Natural killer cell (primary cell): ENCODE measurements around the gene PMM2. TPM values are rescaled to one million over a fixed set of nuclear protein-coding genes. Genes with fewer than 3 reads are reported as not detected.
"Not testable (repeated sequence)": the region's sequence is repeated elsewhere in the genome, so short reads cannot be mapped to it uniquely, and the experiment has no call there.

Source experiments
- ATAC-seq, 3 donors: fragments of 150-1000 bp in 2 of 3; fragments of 200-7000 bp in 1 of 3; cut with Tn5 transposase; 1 replicate in 1 of 3; 2 replicates in 2 of 3; pipeline ENCODE4 v1.10.0; 2021; ENCODE audit warnings: mild to moderate bottlenecking in 2 of 3, moderate library complexity in 2 of 3
- DNase-seq, 2 donors: peaks; one replicate each; pipeline versions ENCODE4 v3.0.0 to v3.0.0-alpha.2; 2013 to 2021; ENCODE audit warnings: mixed read lengths in 1 of 2
- H3K27ac ChIP-seq: one replicate; pipeline ENCODE4 v1.5.1; 2013; ENCODE audit warnings: mild to moderate bottlenecking, low read length
- H3K27me3 ChIP-seq: one replicate; pipeline ENCODE4 v1.6.1; 2013; ENCODE audit warnings: low read length; ENCODE audit not compliant: control insufficient read depth, insufficient read depth
- H3K36me3 ChIP-seq: one replicate; pipeline ENCODE4 v1.6.1; 2013; ENCODE audit warnings: low read length; ENCODE audit not compliant: control insufficient read depth, insufficient read depth
- H3K4me1 ChIP-seq: one replicate; pipeline ENCODE4 v1.6.1; 2013; ENCODE audit warnings: low read length; ENCODE audit not compliant: control insufficient read depth, insufficient read depth
- H3K4me3 ChIP-seq: one replicate; pipeline ENCODE4 v1.5.1; 2013; ENCODE audit warnings: low read length
- H3K9me3 ChIP-seq: one replicate; pipeline ENCODE4 v1.6.1; 2013; ENCODE audit warnings: low read length; ENCODE audit not compliant: control insufficient read depth, insufficient read depth
- H3K27ac Mint-ChIP-seq, 2 donors: one replicate each; pipeline ENCODE4 v1.8.0; 2022; ENCODE audit warnings: mild to moderate bottlenecking in 2 of 2, mixed read lengths in 2 of 2, moderate library complexity in 1 of 2
- H3K27me3 Mint-ChIP-seq, 2 donors: one replicate each; pipeline ENCODE4 v1.8.0; 2022; ENCODE audit warnings: low read depth in 2 of 2, mixed read lengths in 2 of 2
- H3K36me3 Mint-ChIP-seq: one replicate; pipeline ENCODE4 v1.8.0; 2022; ENCODE audit warnings: mixed read lengths
- H3K4me1 Mint-ChIP-seq, 2 donors: one replicate each; pipeline ENCODE4 v1.8.0; 2022; ENCODE audit warnings: mixed read lengths in 2 of 2
- H3K4me3 Mint-ChIP-seq: one replicate; pipeline ENCODE4 v1.8.0; 2022; ENCODE audit warnings: mild to moderate bottlenecking, moderate library complexity, mixed read lengths
- H3K9me3 Mint-ChIP-seq, 2 donors: one replicate each; pipeline ENCODE4 v1.8.0; 2022; ENCODE audit warnings: mixed read lengths in 2 of 2
- WGBS: methylation state at CpG from one replicate; pipeline ENCODE4 v1.1.7; 2013; ENCODE audit warnings: missing lambda C conversion rate; ENCODE audit not compliant: insufficient coverage; 5-methylcytosine and 5-hydroxymethylcytosine counted together
- intact Hi-C: fragments of 100-400 bp; cut with micrococcal nuclease; formaldehyde crosslinking; loops from one replicate; pipeline ENCODE4 v1.14.2; 2022
- total RNA-seq, 4 donors: library from RNA; stranded (reverse); fragments of 120-200 nt in 1 of 4; gene quantifications; one replicate each; pipeline versions ENCODE4 v1.2.3 to v1.2.4, GENCODE V29; 2013 to 2022
- TF ChIP-seq, protein P1 (sequence below): fragments of 200-600 bp; IDR thresholded peaks from one replicate; pipeline ENCODE4 v1.8.0; 2022; ENCODE audit warnings: antibody characterized with exemption

PMM2 gene
- total RNA-seq, 3 donors from 2014 or later (not counting 1 experiment from before 2014, with no cell fraction given), result 33.4 to 37.6 (median 36.4) TPM

DNA sequence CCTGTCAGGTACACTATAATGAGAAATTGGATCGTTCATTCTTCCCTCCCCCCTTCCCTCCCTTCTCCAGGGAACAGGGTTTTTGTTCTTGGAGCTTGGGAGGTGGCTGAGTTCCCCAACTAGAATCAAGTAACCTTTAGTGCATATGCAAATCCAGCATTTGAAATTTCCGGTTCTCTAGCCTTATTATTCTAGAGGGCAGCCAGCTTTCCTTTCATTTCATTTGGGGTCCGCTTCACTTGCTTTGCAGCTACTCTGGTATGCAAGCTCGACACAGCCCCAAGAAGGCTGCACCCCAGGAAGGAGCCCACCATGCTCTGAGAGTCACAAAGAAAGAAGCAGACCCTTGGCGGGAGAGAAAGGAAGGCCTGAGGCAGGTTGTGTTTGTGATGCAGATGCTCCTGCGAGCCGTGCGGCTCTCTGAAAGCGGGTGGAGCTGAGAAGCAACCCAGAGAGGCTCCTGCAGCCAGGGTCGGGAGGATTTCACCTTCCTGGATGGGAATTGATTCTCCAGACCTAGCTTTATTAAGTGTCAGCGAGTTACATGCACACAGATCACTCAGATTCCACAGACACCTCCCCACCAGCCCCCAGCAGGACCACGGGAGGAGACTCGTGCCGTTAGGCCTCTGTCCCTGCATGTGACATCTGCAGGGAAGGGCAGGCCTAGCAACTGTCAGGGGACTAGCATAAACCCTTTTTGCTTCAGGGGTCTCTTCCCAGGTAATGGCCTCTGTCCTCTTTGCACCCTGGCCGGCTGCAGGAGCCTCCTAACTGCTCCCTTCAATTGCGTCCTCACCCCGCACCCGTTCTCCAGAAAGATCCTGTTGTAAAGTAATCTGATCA is 34.5 kb downstream of the PMM2 start:
- ATAC-seq, result no peak
- no peak overlapping the region for H3K27ac ChIP-seq
- Mint-ChIP-seq H3K4me3 (no peak overlapping the region), H3K27me3 (no peaks in the 10 kb centered on the region), H3K9me3 (no peaks in the 10 kb centered on the region), H3K4me1 (peaks cover 0 to 22% of the 10 kb centered on the region in 2 donors), H3K27ac (peak overlapping the region in 1 of 2 donors; percentile 22), H3K36me3 (no peaks in the 10 kb centered on the region)
- H3K9me3 ChIP-seq, result no peaks in the 10 kb centered on the region
- intact Hi-C loops, result no loop called here
- no peaks in the 10 kb centered on the region for H3K27me3 ChIP-seq
- DNase-seq, result no peak
- H3K4me3 ChIP-seq, result no peak overlapping the region
- TF ChIP-seq, protein P1, sequence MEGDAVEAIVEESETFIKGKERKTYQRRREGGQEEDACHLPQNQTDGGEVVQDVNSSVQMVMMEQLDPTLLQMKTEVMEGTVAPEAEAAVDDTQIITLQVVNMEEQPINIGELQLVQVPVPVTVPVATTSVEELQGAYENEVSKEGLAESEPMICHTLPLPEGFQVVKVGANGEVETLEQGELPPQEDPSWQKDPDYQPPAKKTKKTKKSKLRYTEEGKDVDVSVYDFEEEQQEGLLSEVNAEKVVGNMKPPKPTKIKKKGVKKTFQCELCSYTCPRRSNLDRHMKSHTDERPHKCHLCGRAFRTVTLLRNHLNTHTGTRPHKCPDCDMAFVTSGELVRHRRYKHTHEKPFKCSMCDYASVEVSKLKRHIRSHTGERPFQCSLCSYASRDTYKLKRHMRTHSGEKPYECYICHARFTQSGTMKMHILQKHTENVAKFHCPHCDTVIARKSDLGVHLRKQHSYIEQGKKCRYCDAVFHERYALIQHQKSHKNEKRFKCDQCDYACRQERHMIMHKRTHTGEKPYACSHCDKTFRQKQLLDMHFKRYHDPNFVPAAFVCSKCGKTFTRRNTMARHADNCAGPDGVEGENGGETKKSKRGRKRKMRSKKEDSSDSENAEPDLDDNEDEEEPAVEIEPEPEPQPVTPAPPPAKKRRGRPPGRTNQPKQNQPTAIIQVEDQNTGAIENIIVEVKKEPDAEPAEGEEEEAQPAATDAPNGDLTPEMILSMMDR, result no peak
- peaks cover 19% of the 10 kb centered on the region for H3K36me3 ChIP-seq
- WGBS, result 91% methylated on average over 17 of the region's 18 CpGs
- H3K4me1 ChIP-seq, result peaks cover 9% of the 10 kb centered on the region

DNA sequence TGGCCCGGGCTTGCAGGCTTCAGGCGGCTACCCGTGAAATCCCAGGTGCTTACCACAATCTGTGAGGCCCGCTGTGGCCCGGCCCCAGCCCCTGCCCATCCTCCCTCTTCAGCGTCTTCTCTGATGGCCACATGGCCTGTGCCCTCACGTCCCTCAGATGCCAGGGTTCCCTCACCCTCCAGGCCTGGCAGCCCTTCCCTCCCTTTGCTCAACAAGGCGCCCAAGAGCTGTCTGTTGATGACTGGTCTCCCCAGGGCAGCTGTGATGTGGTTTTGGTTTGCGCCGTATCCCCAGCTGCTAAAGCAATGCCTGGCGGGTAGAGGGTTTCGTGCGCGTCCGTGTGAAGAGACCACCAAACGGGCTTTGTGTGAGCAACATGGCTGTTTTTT is 35.1 kb downstream of the PMM2 start:
- peak in 2 of 3 donors; percentile 46 to 51 for ATAC-seq
- H3K9me3 Mint-ChIP-seq, result no peaks in the 10 kb centered on the region
- peaks cover 9% of the 10 kb centered on the region for H3K4me1 ChIP-seq
- H3K27me3 Mint-ChIP-seq, result no peaks in the 10 kb centered on the region
- no peak for DNase-seq
- peaks cover 0 to 22% of the 10 kb centered on the region in 2 donors for H3K4me1 Mint-ChIP-seq
- H3K36me3 ChIP-seq, result peaks cover 19% of the 10 kb centered on the region
- no peaks in the 10 kb centered on the region for H3K27me3 ChIP-seq
- no peaks in the 10 kb centered on the region for H3K9me3 ChIP-seq
- peak overlapping the region in 1 of 2 donors; percentile 22 for H3K27ac Mint-ChIP-seq
- no peak overlapping the region for H3K27ac ChIP-seq
- H3K36me3 Mint-ChIP-seq, result no peaks in the 10 kb centered on the region
- no peak overlapping the region for H3K4me3 ChIP-seq
- H3K4me3 Mint-ChIP-seq, result peak overlapping the region; percentile 14
- WGBS, result 58% methylated on average over 16 of the region's 16 CpGs
- TF ChIP-seq, protein P1, result no peak
- intact Hi-C loops, result no loop called here

DNA sequence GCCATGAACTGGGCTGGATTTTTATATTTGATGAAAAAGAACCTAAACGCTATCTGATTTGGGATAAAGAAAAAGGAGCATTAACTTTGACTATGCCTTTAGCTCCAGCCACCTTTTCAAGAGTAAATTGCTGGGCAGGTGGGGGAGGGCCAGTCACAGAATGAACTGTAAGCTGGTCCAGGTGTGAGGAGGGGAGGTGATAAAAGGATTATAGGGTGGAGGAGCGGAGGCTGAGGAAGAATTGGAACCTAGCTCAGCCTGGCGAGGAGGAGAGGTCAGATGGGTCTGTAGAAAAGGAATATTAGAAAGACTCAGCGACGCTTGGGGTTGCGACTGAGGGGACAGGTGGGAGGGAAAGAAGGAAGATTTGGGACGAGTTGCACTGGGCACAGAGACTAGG is 39.2 kb downstream of the PMM2 start:
- DNase-seq, H3K9me3 Mint-ChIP-seq, H3K36me3 ChIP-seq, H3K4me3 Mint-ChIP-seq, H3K9me3 ChIP-seq, H3K27ac ChIP-seq, H3K36me3 Mint-ChIP-seq, ATAC-seq, H3K4me3 ChIP-seq, H3K4me1 ChIP-seq, H3K27me3 Mint-ChIP-seq, H3K27me3 ChIP-seq, H3K27ac Mint-ChIP-seq, intact Hi-C loops: not testable (repeated sequence)
- H3K4me1 Mint-ChIP-seq, result peaks cover under 1 to 22% of the 10 kb centered on the region in 2 donors
- WGBS, result over 99% methylated on average over 7 of the region's 7 CpGs

DNA sequence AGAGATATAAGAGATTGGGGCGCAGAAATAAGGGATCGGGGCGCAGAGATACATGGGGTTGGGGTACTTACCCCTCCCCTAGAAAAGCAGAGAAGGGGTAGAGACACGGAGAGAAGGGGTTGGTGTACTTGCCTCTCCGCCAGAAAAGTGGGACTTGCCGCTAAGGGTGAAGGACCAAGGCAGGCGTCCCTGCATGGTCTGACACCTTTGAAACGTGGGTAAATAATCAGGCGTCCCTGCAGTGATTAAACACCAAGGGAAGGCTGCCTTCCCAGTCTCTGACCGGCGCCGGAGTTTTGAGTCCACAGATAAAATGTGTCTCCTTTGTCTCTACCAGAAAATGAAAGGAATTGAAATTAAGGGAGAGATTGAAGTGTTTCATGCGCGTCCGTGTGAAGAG is 40.0 kb downstream of the PMM2 start:
- H3K27me3 Mint-ChIP-seq, H3K36me3 ChIP-seq, H3K9me3 ChIP-seq, H3K27me3 ChIP-seq, H3K27ac Mint-ChIP-seq, H3K9me3 Mint-ChIP-seq, H3K4me3 ChIP-seq, H3K4me1 ChIP-seq, H3K36me3 Mint-ChIP-seq, H3K27ac ChIP-seq, DNase-seq, ATAC-seq, H3K4me3 Mint-ChIP-seq, intact Hi-C loops: not testable (repeated sequence)
- H3K4me1 Mint-ChIP-seq, result peaks cover 9 to 15% of the 10 kb centered on the region in 2 donors
- WGBS, result 96% methylated on average over 15 of the region's 15 CpGs

DNA sequence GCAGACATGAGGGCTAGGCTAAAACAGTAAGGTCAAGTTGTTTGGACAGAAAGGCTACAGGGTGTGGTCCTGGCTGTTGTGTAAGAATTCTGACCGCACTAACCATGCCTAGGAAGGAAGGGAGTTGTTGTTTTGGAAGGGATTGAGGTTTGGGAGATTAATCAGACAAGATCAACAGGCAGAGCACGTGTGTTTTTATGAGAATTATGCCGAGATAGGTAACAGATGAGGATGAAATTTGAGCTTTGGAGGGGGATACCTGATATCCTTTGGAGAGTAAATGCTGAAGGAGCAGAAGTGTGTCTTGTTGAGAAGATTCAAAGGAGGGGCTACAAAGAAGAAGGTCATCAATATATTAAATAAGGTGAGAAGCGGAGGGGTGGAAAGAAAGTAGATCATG is 44.4 kb downstream of the PMM2 start:
- intact Hi-C loops, DNase-seq, H3K27ac Mint-ChIP-seq, H3K4me1 ChIP-seq, H3K9me3 Mint-ChIP-seq, ATAC-seq, H3K27me3 Mint-ChIP-seq, H3K36me3 ChIP-seq, H3K27me3 ChIP-seq, H3K36me3 Mint-ChIP-seq, H3K4me3 ChIP-seq, H3K4me3 Mint-ChIP-seq, H3K27ac ChIP-seq, H3K9me3 ChIP-seq: not testable (repeated sequence)
- 82% methylated on average over 4 of the region's 4 CpGs for WGBS
- peaks cover 12 to 33% of the 10 kb centered on the region in 2 donors for H3K4me1 Mint-ChIP-seq

DNA sequence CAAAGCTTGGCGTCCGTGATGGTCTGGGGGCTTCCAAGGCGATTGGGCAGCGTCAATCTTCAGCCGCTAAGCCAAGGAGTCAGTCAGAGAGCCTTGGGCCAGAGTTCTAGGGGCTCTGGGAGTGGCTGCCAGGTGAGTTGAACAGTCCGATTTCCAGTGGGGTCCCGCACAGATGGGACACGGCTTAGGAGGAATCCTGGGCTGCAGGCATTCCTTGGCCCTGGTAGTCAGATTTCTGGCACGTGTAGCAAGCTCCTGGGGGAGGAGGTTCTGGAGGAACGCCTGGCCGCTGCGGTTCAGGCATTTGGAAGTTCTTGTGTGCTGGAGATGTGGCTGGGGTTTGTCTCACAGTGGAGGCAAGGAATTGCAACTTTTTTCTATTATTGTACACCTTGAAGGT is 45.7 kb downstream of the PMM2 start:
- H3K27me3 Mint-ChIP-seq, H3K4me3 Mint-ChIP-seq, DNase-seq, H3K9me3 ChIP-seq, H3K27ac ChIP-seq, H3K27me3 ChIP-seq, H3K4me1 ChIP-seq, ATAC-seq, intact Hi-C loops, H3K9me3 Mint-ChIP-seq, H3K4me3 ChIP-seq, H3K36me3 ChIP-seq, H3K36me3 Mint-ChIP-seq: not testable (repeated sequence)
- H3K4me1 Mint-ChIP-seq, result peaks cover 12 to 33% of the 10 kb centered on the region in 2 donors
- H3K27ac Mint-ChIP-seq, result peak overlapping the region in 1 of 2 donors; percentile 6
- 97% methylated on average over 8 of the region's 12 CpGs for WGBS
